ENCODE results near the gene MCHR1. TPM values are rescaled to one million over a fixed set of nuclear protein-coding genes. Genes with fewer than 3 reads are reported as not detected.

The MCHR1 gene, protein sequence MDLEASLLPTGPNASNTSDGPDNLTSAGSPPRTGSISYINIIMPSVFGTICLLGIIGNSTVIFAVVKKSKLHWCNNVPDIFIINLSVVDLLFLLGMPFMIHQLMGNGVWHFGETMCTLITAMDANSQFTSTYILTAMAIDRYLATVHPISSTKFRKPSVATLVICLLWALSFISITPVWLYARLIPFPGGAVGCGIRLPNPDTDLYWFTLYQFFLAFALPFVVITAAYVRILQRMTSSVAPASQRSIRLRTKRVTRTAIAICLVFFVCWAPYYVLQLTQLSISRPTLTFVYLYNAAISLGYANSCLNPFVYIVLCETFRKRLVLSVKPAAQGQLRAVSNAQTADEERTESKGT
- total RNA-seq (2022; extraction: Qiagen RNA extraction): not detected in 5 replicates

DNA sequence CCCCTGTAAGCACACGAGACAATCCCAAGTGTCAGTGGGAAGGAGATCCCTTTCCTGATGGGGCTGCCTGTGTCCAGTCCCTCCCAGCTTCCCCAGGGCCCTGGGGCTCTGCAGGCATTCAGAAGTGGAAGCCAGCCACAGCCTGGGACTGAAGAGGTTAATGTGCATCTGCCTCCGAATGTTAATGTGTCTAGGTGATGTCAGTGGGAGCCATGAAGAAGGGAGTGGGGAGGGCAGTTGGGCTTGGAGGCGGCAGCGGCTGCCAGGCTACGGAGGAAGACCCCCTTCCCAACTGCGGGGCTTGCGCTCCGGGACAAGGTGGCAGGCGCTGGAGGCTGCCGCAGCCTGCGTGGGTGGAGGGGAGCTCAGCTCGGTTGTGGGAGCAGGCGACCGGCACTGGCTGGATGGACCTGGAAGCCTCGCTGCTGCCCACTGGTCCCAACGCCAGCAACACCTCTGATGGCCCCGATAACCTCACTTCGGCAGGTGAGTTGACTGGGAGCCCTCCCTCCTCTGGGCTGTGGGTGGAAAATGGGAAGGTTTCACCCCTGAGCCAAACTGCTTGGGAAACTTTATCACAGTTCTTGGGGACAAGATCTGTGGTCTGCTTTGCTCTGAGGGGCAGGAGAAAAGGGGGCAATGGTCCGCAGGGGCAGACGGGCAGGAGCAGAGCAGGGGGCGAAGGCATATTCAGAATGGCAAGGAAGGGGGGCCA is at the start of gene MCHR1:
Gene MCHR1, plus strand, starts transcription at position 236 of the 715 bp plus-strand sequence. Its CDS starts 169 bp downstream, at position 405.

DNA sequence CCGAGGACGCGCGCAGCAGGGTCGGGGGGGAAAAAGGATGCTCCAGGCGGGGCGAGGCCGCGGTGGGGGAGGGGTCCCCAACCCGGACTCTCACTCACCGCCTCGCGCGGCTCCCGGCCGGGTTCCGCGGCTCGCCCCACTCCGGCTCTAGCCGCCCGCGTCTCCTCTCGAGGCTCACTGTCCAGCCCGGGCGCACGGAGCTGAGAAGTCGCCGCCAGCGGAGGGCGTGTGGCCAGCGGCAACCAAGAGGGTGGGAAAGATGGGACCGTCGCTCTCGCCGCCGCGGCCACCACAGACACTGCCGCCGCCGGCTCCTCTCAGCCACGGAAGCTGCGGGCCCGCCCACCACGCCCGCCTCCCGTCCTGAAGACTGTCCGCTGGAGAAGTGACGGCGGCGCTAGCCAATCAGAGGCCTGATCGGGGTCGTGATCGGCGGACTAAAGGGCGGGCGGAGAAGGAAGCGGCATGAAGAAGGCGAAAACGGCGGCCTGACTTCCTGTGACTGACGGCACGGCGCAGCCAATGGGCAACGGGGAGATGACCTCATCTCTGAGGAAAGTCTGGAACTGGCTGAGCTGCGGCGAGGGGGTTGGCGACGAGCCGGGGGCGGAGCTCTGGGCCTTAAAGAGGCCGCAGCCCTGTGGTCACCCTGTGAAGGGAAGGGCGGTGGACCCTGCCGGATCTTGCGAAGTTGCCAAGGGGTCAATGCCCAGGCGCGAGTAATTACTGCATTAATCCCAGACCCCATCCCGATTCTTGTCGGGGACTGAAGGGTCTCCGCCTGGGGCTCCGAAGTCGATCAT is 42.7 kb upstream of the MCHR1 start, which contains the start of gene MRTFA:
Gene MRTFA, minus strand, starts transcription at position 340 of the 803 bp plus-strand sequence.

Other genes with a start within 250 kb of the MCHR1 start
- gene MRTFA, start 42.8 kb upstream of the MCHR1 start, total RNA-seq (2022; extraction: Qiagen RNA extraction): 39.1 to 47.9 TPM (median 47.1 TPM) in 5 replicates
- gene SLC25A17, start 139.9 kb downstream of the MCHR1 start, total RNA-seq (2022; extraction: Qiagen RNA extraction): 22.1 to 28.3 TPM (median 22.9 TPM) in 5 replicates
- 143 to 183 TPM (median 153 TPM) in 5 replicates for gene ST13, start 177.2 kb downstream of the MCHR1 start, total RNA-seq (2022; extraction: Qiagen RNA extraction)
- 6.4 to 10.2 TPM (median 8.9 TPM) in 5 replicates for gene XPNPEP3, start 177.7 kb downstream of the MCHR1 start, total RNA-seq (2022; extraction: Qiagen RNA extraction)
- not detected in 5 replicates for gene DNAJB7, start 182.6 kb downstream of the MCHR1 start, total RNA-seq (2022; extraction: Qiagen RNA extraction)